GM23338 (cell line): ENCODE data around the gene EBPL. TPM values are rescaled to one million over a fixed set of nuclear protein-coding genes. Genes with fewer than 3 reads are reported as not detected.
A peak's percentile ranks its signal among the peaks of the same experiment; 100 is the strongest.

Experiments
- ATAC-seq: fragments of 200-7000 bp; cut with Tn5 transposase; 3 replicates; pipeline ENCODE4 v1.9.1; 2020
- DNase-seq: peaks from one replicate; pipeline ENCODE4 v3.0.0-alpha.2; 2015; ENCODE audit warnings: low spot score
- H2AFZ ChIP-seq: fragments of 200-600 bp; sonication (generic); 2 replicates; pipeline ENCODE4 v1.8.0; 2016; ENCODE audit warnings: antibody characterized with exemption, mild to moderate bottlenecking, moderate library complexity
- H3F3A ChIP-seq: fragments of 200-600 bp; sonication (generic); replicated peaks from 2 replicates; pipeline ENCODE4 v1.8.0; 2017; ENCODE audit warnings: antibody characterized with exemption, mixed run types, low read depth
- H3K27ac ChIP-seq: fragments of 200-600 bp; sonication (generic); 2 replicates; pipeline ENCODE4 v1.6.1; 2016; ENCODE audit warnings: low read depth
- H3K27me3 ChIP-seq: fragments of 200-600 bp; sonication (generic); 2 replicates; pipeline ENCODE4 v1.8.0; 2016; ENCODE audit warnings: mild to moderate bottlenecking, mixed run types, moderate library complexity; ENCODE audit not compliant: insufficient read depth
- H3K36me3 ChIP-seq: fragments of 200-600 bp; sonication (generic); 2 replicates; pipeline ENCODE4 v1.8.0; 2016; ENCODE audit warnings: mild to moderate bottlenecking; ENCODE audit not compliant: insufficient read depth
- H3K4me1 ChIP-seq: fragments of 200-600 bp; sonication (generic); 2 replicates; pipeline ENCODE4 v1.8.0; 2016; ENCODE audit warnings: mild to moderate bottlenecking, moderate library complexity; ENCODE audit not compliant: insufficient read depth
- H3K4me2 ChIP-seq: fragments of 200-600 bp; sonication (generic); 2 replicates; pipeline ENCODE4 v1.7.1; 2017; ENCODE audit warnings: mixed run types
- H3K4me3 ChIP-seq: fragments of 200-600 bp; sonication (generic); 2 replicates; pipeline ENCODE4 v1.6.1; 2016; ENCODE audit warnings: mixed run types
- H3K79me2 ChIP-seq: fragments of 200-600 bp; sonication (generic); replicated peaks from 2 replicates; pipeline ENCODE4 v1.8.0; 2017; ENCODE audit warnings: mild to moderate bottlenecking; ENCODE audit not compliant: insufficient read depth
- H3K9me2 ChIP-seq: fragments of 200-600 bp; sonication (generic); 2 replicates; pipeline ENCODE4 v1.8.0; 2017; ENCODE audit not compliant: insufficient read depth
- H4K20me1 ChIP-seq: fragments of 200-600 bp; sonication (generic); replicated peaks from 2 replicates; pipeline ENCODE4 v1.8.0; 2017; ENCODE audit warnings: mild to moderate bottlenecking; ENCODE audit not compliant: insufficient read depth
- H3K27ac Mint-ChIP-seq: 2 replicates; pipeline ENCODE4 v1.8.0; 2020; ENCODE audit warnings: inconsistent platforms, mild to moderate bottlenecking, moderate library complexity, mixed read lengths
- H3K27me3 Mint-ChIP-seq: 3 replicates; pipeline ENCODE4 v1.8.0; 2022; ENCODE audit warnings: low read depth, mild to moderate bottlenecking, moderate library complexity, mixed read lengths, inconsistent platforms; ENCODE audit not compliant: insufficient read depth, poor library complexity
- H3K36me3 Mint-ChIP-seq: 3 replicates; pipeline ENCODE4 v1.8.0; 2021; ENCODE audit warnings: low read depth, mild to moderate bottlenecking, inconsistent platforms, moderate library complexity, mixed read lengths
- H3K4me1 Mint-ChIP-seq: 3 replicates; pipeline ENCODE4 v1.8.0; 2020; ENCODE audit warnings: mild to moderate bottlenecking, inconsistent platforms, mixed read lengths
- H3K4me3 Mint-ChIP-seq: 3 replicates; pipeline ENCODE4 v1.8.0; 2021; ENCODE audit warnings: moderate library complexity, mild to moderate bottlenecking, inconsistent platforms, mixed read lengths
- H3K9me3 Mint-ChIP-seq: 3 replicates; pipeline ENCODE4 v1.8.0; 2020; ENCODE audit warnings: moderate library complexity, mild to moderate bottlenecking, inconsistent platforms, mixed read lengths
- CREB1 ChIP-seq: fragments of 250-450 bp; sonication (Bioruptor Pico); IDR thresholded peaks from 2 replicates; pipeline ENCODE4 v1.5.0; 2020; ENCODE audit warnings: low read depth, mild to moderate bottlenecking, moderate library complexity
- EZH2 ChIP-seq: fragments of 200-600 bp; sonication (generic); IDR thresholded peaks from one replicate; pipeline ENCODE4 v1.8.0; 2017; ENCODE audit warnings: antibody characterized with exemption, mild to moderate bottlenecking, low read depth; ENCODE audit not compliant: unreplicated experiment
- EZH2phosphoT487 ChIP-seq: fragments of 200-600 bp; sonication (generic); IDR thresholded peaks from one replicate; pipeline ENCODE4 v1.8.1; 2018; ENCODE audit warnings: antibody characterized with exemption; ENCODE audit not compliant: unreplicated experiment
- JUNB ChIP-seq: IDR thresholded peaks from one replicate; pipeline ENCODE4 v1.6.1; 2016; ENCODE audit warnings: antibody characterized with exemption; ENCODE audit not compliant: unreplicated experiment
- NANOG ChIP-seq: IDR thresholded peaks from 2 replicates; pipeline ENCODE4 v1.6.1; 2016; ENCODE audit warnings: antibody characterized with exemption, borderline replicate concordance
- POLR2AphosphoS5 ChIP-seq: IDR thresholded peaks from 2 replicates; pipeline ENCODE4 v1.6.1; 2016; ENCODE audit warnings: antibody characterized with exemption, low read depth
- STAT1 ChIP-seq: IDR thresholded peaks from one replicate; pipeline ENCODE4 v1.6.1; 2016; ENCODE audit warnings: antibody characterized with exemption; ENCODE audit not compliant: unreplicated experiment
- ZNF114 ChIP-seq: fragments of 250-450 bp; sonication (Bioruptor Pico); IDR thresholded peaks from 2 replicates; pipeline ENCODE4 v1.5.0; 2020; ENCODE audit warnings: mild to moderate bottlenecking, moderate library complexity
- ZNF331 ChIP-seq: fragments of 250-450 bp; sonication (Bioruptor Pico); IDR thresholded peaks from 2 replicates; pipeline ENCODE4 v1.5.0; 2020; ENCODE audit warnings: low read depth, mild to moderate bottlenecking, moderate library complexity
- ZNF462 ChIP-seq: fragments of 250-450 bp; sonication (Bioruptor Pico); IDR thresholded peaks from 2 replicates; pipeline ENCODE4 v1.5.0; 2020; ENCODE audit warnings: mild to moderate bottlenecking, moderate library complexity
- polyA plus RNA-seq: library from polyadenylated mRNA; unstranded; fragments of >200 nt; fragmentation: Nextera tagmentation; extraction: Ambion mirVana; gene quantifications from 2 replicates; pipeline ENCODE4 v1.2.1, GENCODE V29; 2016
- total RNA-seq: library from RNA; depleted of rRNA; stranded (reverse); fragments of >200 nt; shearing (Covaris generic); gene quantifications from 2 replicates; pipeline ENCODE4 v1.2.3, GENCODE V29; 2014
- TF ChIP-seq, protein P1 (sequence below): IDR thresholded peaks from 2 replicates; pipeline ENCODE4 v1.6.1; 2016; ENCODE audit warnings: antibody characterized with exemption
- TF ChIP-seq, protein P2 (sequence below), 2 experiments: fragments of 200-600 bp in 1 of 2; sonication (generic) in 1 of 2; conservative IDR thresholded peaks; 2 replicates each; pipeline versions ENCODE4 v1.5.1 to v1.6.1; 2016 to 2017; ENCODE audit warnings: antibody characterized with exemption in 2 of 2, low read depth in 2 of 2, mild to moderate bottlenecking in 2 of 2, moderate library complexity in 1 of 2
- TF ChIP-seq, protein P3 (sequence below): IDR thresholded peaks from one replicate; pipeline ENCODE4 v1.6.1; 2018; ENCODE audit warnings: antibody characterized with exemption; ENCODE audit not compliant: unreplicated experiment

EBPL gene
- total and polyA plus RNA-seq, 2 experiments from 2014 or later, result 231 to 245 TPM

DNA sequence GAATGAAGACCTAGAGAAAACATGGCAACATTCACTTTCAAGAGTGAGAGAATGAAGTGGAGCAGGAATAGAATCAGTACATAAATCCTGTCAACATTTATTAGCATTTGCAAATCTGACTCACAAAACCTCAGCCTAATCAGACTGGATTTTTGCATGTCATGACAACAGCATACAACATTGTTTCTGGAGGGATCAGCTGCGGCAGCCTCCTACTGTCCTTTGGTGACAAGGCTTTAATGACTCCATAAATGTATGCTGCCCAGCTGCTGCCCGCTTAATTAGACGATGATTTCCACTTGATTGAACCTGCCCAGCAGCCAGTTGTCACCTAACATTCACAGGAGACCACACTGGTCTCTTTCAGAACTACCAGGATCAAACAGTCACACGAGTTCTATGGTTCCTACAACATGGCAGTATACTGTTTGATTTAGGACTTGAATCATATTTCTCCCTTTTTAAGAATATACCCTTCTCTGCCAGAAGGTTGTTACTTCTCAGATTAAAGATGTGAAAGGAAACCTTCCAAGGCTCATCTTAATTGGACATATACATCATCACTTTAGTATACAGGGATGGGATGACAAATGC lies 9.3 kb downstream of the EBPL start:
- H3K79me2 ChIP-seq, result peaks cover 98% of the 10 kb centered on the region

More for the DNA sequence above, 9.3 kb downstream of the EBPL start:
- Mint-ChIP-seq H3K4me1 (peaks cover under 1% of the 10 kb centered on the region; the same call in 2 of the 3 replicates), H3K27ac (no peak overlapping the region; the same call in 1 of the 2 replicates), H3K4me3 (no peak overlapping the region), H3K9me3 (peaks cover 28% of the 10 kb centered on the region), H3K36me3 (peaks cover 81% of the 10 kb centered on the region), H3K27me3 (peaks cover 7% of the 10 kb centered on the region)
- no peak overlapping the region for H3K4me2 ChIP-seq
- H3K4me1 ChIP-seq, result no peaks in the 10 kb centered on the region
- no peak overlapping the region for H3K4me3 ChIP-seq
- no peaks in the 10 kb centered on the region for H3K9me2 ChIP-seq
- H4K20me1 ChIP-seq, result peaks cover 22% of the 10 kb centered on the region
- ATAC-seq, result no peak
- no peaks in the 10 kb centered on the region for H3K27me3 ChIP-seq
- H3F3A ChIP-seq, result no peaks in the 10 kb centered on the region
- H2AFZ ChIP-seq, result no peak overlapping the region
- no peak for TF ChIP-seq ZNF331 (CRISPR knock-in tag)
- no peak for TF ChIP-seq POLR2AphosphoS5
- no peak for TF ChIP-seq EZH2
- no peak for TF ChIP-seq EZH2phosphoT487
- TF ChIP-seq, protein P1, sequence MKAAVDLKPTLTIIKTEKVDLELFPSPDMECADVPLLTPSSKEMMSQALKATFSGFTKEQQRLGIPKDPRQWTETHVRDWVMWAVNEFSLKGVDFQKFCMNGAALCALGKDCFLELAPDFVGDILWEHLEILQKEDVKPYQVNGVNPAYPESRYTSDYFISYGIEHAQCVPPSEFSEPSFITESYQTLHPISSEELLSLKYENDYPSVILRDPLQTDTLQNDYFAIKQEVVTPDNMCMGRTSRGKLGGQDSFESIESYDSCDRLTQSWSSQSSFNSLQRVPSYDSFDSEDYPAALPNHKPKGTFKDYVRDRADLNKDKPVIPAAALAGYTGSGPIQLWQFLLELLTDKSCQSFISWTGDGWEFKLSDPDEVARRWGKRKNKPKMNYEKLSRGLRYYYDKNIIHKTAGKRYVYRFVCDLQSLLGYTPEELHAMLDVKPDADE, result no peak
- no peak for TF ChIP-seq NANOG
- TF ChIP-seq CREB1 (CRISPR knock-in tag), result no peak
- TF ChIP-seq JUNB, result no peak
- TF ChIP-seq ZNF462 (CRISPR knock-in tag), result no peak
- TF ChIP-seq, protein P2, sequence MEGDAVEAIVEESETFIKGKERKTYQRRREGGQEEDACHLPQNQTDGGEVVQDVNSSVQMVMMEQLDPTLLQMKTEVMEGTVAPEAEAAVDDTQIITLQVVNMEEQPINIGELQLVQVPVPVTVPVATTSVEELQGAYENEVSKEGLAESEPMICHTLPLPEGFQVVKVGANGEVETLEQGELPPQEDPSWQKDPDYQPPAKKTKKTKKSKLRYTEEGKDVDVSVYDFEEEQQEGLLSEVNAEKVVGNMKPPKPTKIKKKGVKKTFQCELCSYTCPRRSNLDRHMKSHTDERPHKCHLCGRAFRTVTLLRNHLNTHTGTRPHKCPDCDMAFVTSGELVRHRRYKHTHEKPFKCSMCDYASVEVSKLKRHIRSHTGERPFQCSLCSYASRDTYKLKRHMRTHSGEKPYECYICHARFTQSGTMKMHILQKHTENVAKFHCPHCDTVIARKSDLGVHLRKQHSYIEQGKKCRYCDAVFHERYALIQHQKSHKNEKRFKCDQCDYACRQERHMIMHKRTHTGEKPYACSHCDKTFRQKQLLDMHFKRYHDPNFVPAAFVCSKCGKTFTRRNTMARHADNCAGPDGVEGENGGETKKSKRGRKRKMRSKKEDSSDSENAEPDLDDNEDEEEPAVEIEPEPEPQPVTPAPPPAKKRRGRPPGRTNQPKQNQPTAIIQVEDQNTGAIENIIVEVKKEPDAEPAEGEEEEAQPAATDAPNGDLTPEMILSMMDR (conservative IDR thresholded peaks at IDR 0.05; ENCODE audit: low read depth in 2 of 2), result no peak
- TF ChIP-seq STAT1, result no peak
- TF ChIP-seq, protein P3, sequence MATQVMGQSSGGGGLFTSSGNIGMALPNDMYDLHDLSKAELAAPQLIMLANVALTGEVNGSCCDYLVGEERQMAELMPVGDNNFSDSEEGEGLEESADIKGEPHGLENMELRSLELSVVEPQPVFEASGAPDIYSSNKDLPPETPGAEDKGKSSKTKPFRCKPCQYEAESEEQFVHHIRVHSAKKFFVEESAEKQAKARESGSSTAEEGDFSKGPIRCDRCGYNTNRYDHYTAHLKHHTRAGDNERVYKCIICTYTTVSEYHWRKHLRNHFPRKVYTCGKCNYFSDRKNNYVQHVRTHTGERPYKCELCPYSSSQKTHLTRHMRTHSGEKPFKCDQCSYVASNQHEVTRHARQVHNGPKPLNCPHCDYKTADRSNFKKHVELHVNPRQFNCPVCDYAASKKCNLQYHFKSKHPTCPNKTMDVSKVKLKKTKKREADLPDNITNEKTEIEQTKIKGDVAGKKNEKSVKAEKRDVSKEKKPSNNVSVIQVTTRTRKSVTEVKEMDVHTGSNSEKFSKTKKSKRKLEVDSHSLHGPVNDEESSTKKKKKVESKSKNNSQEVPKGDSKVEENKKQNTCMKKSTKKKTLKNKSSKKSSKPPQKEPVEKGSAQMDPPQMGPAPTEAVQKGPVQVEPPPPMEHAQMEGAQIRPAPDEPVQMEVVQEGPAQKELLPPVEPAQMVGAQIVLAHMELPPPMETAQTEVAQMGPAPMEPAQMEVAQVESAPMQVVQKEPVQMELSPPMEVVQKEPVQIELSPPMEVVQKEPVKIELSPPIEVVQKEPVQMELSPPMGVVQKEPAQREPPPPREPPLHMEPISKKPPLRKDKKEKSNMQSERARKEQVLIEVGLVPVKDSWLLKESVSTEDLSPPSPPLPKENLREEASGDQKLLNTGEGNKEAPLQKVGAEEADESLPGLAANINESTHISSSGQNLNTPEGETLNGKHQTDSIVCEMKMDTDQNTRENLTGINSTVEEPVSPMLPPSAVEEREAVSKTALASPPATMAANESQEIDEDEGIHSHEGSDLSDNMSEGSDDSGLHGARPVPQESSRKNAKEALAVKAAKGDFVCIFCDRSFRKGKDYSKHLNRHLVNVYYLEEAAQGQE, result no peak
- no peak for TF ChIP-seq ZNF114 (CRISPR knock-in tag)
- no peak for DNase-seq
- H3K36me3 ChIP-seq, result peaks cover 18% of the 10 kb centered on the region
- peak overlapping the region; percentile 9; the same call in 1 of the 2 replicates for H3K27ac ChIP-seq
